Sigmoid colon (tissue), 4 donors: ENCODE results near the gene LHPP.

Experiments used
- CTCF ChIP-seq, 4 experiments: fragments of 450-650 bp in 3 of 4; fragments of 200-600 bp in 1 of 4; IDR thresholded peaks; one replicate each; pipeline ENCODE4 v1.5.1; 2016 to 2019; ENCODE audit warnings: antibody characterized with exemption in 4 of 4, mild to moderate bottlenecking in 3 of 4, moderate library complexity in 2 of 4
- EP300 ChIP-seq, 4 donors: sonication (generic); formaldehyde crosslinking; IDR thresholded peaks; one replicate each; pipeline ENCODE4 v1.6.1; 2017; ENCODE audit warnings: antibody characterized with exemption in 4 of 4

GRCh38 chr10:124639646-124640045, 178.0 kb downstream of the LHPP start:
- no peak for TF ChIP-seq CTCF (IDR thresholded peaks at IDR 0.05)
- TF ChIP-seq EP300 (IDR thresholded peaks at IDR 0.05), result no peak
